Measurements from ENCODE around the gene ZNF525.
"Not testable (repeated sequence)": the region's sequence is repeated elsewhere in the genome, so short reads cannot be mapped to it uniquely, and the experiment has no call there.

Gene ZNF525

GRCh38 chr19:53388168-53388567 is 22.7 kb downstream of the ZNF525 start:
- H3K27ac ChIP-seq, result no peak overlapping the region
- TF ChIP-seq ZFX (IDR thresholded peaks at IDR 0.05), result no peak

- H3K27ac ChIP-seq, result no peak overlapping the region
- TF ChIP-seq, protein P1, sequence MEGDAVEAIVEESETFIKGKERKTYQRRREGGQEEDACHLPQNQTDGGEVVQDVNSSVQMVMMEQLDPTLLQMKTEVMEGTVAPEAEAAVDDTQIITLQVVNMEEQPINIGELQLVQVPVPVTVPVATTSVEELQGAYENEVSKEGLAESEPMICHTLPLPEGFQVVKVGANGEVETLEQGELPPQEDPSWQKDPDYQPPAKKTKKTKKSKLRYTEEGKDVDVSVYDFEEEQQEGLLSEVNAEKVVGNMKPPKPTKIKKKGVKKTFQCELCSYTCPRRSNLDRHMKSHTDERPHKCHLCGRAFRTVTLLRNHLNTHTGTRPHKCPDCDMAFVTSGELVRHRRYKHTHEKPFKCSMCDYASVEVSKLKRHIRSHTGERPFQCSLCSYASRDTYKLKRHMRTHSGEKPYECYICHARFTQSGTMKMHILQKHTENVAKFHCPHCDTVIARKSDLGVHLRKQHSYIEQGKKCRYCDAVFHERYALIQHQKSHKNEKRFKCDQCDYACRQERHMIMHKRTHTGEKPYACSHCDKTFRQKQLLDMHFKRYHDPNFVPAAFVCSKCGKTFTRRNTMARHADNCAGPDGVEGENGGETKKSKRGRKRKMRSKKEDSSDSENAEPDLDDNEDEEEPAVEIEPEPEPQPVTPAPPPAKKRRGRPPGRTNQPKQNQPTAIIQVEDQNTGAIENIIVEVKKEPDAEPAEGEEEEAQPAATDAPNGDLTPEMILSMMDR (conservative IDR thresholded peaks at IDR 0.05), result no peak
These were observed 23.4 kb downstream of the ZNF525 start for GRCh38 chr19:53388904-53389303.

DNA sequence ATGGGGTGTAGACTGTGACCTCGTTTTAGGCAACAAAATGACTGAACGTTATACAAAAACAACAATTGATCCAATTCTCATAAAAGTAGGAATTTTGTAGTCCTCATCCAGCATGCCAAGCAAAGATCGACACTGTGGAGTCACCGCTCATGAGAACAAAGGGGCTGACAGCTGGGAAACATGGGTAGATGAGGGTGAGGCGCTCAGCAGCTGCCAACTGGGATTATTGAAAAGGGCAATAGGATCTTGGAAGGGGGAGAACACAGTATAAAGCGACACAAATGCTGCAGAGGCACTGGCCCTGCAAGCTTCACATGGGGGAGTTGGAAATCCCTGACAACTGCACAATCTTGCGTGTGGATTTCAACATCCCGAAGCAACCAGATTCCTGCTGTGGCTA is 24.1 kb downstream of the ZNF525 start:
- no peak overlapping the region for H3K27ac ChIP-seq
- TF ChIP-seq, protein P1 (conservative IDR thresholded peaks at IDR 0.05), result no peak
- no peak for TF ChIP-seq ZFX (IDR thresholded peaks at IDR 0.05)

DNA sequence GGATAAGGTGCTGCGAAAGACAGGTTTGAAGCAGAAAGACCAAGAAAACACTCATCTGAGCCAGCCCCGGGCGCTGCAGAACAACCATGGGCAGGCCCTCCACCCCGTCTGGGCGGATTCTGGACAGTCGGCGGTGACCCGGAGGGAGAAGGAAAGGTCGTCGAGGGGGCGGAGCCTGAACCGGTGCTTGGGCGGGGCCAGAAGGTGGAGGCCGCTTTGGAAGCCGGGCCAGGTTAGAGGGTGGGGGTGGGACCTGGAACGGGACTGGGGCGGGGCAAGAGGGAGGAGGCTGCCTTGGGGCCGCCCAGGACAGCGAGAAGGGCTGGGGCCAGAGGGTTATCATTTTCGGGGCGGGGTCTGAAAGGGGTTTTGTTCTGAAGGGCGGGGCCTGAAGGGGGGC is 24.5 kb downstream of the ZNF525 start:
- H3K27ac ChIP-seq, result no peak overlapping the region

GRCh38 chr19:53394522-53394973 is 29.0 kb downstream of the ZNF525 start:
- no peak overlapping the region for H3K27ac ChIP-seq
- TF ChIP-seq, protein P1 (conservative IDR thresholded peaks at IDR 0.05), result no peak
- TF ChIP-seq ZFX (IDR thresholded peaks at IDR 0.05), result no peak

More for the DNA sequence above, 24.5 kb downstream of the ZNF525 start:
- TF ChIP-seq, protein P1 (conservative IDR thresholded peaks at IDR 0.05), result no peak
- no peak for TF ChIP-seq ZFX (IDR thresholded peaks at IDR 0.05)

DNA sequence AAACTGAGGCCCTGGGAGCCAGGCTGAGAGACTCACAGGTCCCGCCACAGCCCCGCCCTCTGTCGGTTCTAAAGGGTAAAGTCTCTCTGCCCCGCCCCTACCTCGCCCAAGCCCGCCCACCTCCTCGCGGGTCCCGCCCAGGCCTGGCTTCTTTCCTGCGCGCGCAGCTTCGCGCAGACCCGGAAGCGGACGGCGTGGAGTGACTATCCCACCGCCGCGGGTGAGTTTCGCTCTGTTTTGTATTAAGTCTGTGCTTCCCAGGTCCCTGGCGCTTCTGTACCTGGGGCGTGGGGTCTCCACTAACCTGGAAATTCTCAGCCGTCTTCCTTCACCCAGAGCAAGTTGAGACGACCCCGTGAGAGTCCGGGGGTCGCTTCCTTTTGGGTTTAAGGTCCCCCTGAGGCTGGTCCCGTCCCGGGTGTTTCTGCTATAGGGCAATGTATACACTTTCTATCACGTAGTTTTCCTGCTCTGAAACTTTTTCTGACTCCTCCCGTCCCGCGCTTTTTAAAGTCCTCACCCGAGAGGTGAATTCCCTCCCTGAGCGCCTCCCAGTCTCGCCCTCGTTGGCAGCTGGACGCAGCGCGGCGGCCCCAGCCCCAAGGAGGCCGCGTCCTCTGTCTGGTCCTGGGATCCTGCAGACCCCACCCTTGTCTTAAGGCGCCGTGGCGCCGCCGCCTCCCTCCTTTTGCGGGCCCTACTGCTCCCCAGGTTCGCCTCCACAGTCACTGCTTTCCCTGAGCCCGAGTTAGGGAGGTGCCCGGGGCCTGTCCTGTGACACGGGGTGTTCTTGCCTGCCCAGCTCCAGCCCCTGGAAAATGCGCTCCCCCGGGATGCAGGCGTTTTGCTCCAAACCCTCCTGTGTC is 29.7 kb downstream of the ZNF525 start, which contains the start of gene ZNF765:
Gene ZNF765, plus strand, starts transcription at position 176 of the 866 bp plus-strand sequence. CDS start 2,867 bp downstream, outside the sequence.
- peak within 1 kb of the TSS; percentile 79 for H3K27ac ChIP-seq
- TF ChIP-seq, protein P1 (conservative IDR thresholded peaks at IDR 0.05), result peak; percentile 59
- peak; percentile 45; the same call in 1 of the 2 replicates for TF ChIP-seq ZFX (IDR thresholded peaks at IDR 0.05)

DNA sequence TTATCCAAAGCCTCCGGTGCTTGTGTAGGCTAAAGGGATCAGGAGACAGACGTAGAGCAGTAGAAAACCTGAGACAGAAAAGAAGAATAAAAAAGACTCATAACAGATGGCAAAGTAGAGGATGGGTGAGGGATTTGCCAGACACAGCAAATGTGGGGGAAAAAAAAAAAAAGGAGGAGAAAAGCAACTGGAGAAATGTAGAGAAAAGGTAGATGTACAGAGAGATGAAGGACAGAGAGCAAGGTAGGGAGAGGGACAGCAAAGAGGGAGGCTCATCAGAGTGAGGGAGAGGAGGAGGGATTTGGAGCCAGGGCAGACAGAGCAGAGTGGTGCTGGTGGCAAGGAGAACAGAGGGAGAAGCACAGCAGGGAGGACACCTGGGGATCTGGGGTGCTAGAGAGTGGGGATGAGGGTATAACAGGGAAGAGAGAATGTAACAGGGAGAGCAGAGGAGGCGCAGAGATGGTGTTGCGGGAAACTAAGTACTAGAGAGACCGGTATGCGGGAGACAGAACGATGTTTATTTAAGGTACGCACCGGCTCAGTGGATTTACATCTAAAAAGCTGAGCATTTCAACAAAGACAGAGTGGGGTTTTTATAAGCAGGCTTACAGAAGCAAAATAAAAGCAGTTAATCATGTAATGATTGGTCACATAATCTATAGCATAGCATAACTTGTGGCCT is 30.5 kb downstream of the ZNF525 start:
- peak overlapping the region; percentile 79 for H3K27ac ChIP-seq

DNA sequence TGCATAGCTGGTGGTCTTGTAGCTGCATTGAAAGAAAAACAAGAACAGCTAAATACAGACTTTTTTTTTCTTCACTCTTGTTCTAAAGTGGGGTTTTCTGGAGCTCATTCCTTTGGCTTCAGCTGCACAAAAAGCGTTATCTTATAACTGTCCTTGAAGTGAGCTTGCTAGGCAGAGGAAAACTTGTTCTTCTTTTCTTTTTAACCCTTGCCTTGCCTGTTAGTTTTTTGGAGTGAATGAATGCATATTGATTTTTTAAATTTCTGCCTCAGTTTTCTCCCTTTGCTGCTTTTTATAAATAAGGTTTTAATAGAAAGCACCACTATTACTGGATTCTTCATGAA is 31.0 kb downstream of the ZNF525 start:
- H3K27ac ChIP-seq, result no peak overlapping the region
- no peak for TF ChIP-seq ZFX (IDR thresholded peaks at IDR 0.05)
- TF ChIP-seq, protein P1 (conservative IDR thresholded peaks at IDR 0.05), result no peak

DNA sequence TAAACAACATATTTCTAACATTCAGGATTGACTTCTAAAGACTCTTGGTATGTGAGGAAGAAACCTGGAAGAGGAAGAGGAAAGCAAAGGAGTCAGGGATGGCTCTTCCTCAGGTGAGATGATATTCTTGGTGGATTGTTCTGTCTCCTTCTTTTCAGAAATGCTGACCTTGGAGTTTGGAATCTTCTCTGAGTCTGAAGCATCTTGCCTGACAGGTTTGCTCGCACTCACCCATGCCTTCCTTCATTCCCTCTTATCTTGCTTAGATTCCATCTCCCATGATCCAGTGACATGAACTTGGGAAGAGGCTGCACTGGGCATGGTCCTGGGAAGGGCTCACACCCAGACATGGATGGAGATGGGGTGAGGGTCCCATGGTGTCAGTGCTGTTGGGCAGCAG is 32.4 kb downstream of the ZNF525 start:
- not testable (repeated sequence) for H3K27ac ChIP-seq
